Heart right ventricle (tissue), 16 donors: ENCODE data around the gene DGKB. TPM values are rescaled to one million over a fixed set of nuclear protein-coding genes. Genes with fewer than 3 reads are reported as not detected.

Experiments
- ATAC-seq, 8 donors: fragments of 200-7000 bp; cut with Tn5 transposase; one replicate each; pipeline ENCODE4 v1.9.1; 2020; ENCODE audit warnings: mild to moderate bottlenecking in 8 of 8, moderate library complexity in 8 of 8, moderate number of reproducible peaks in 1 of 8
- DNase-seq, 2 donors: peaks; one replicate each; pipeline ENCODE4 v3.0.0-alpha.2; 2020
- H3K27ac ChIP-seq, 10 donors: fragments of 200-600 bp; sonication (generic) in 2 of 10; one replicate each; pipeline versions ENCODE4 v1.5.0 to v1.8.0; 2020 to 2022; ENCODE audit warnings: mild to moderate bottlenecking in 3 of 10
- H3K27me3 ChIP-seq, 7 donors: fragments of 200-600 bp; one replicate each; pipeline ENCODE4 v1.8.0; 2021 to 2022; ENCODE audit warnings: mild to moderate bottlenecking in 2 of 7
- H3K36me3 ChIP-seq, 9 donors: fragments of 200-600 bp; sonication (generic) in 1 of 9; one replicate each; pipeline versions ENCODE4 v1.5.0 to v1.8.0; 2020 to 2022; ENCODE audit warnings: mild to moderate bottlenecking in 2 of 9
- H3K4me1 ChIP-seq, 9 donors: fragments of 200-600 bp; sonication (generic) in 1 of 9; one replicate each; pipeline versions ENCODE4 v1.5.0 to v1.8.0; 2020 to 2022; ENCODE audit warnings: mild to moderate bottlenecking in 4 of 9
- H3K4me3 ChIP-seq, 10 donors: fragments of 200-600 bp; sonication (generic) in 2 of 10; one replicate each; pipeline versions ENCODE4 v1.5.0 to v1.8.0; 2020 to 2022; ENCODE audit warnings: mild to moderate bottlenecking in 7 of 10, moderate library complexity in 2 of 10
- H3K9me3 ChIP-seq, 11 donors: fragments of 200-600 bp in 10 of 11; sonication (generic) in 2 of 11; one replicate each; pipeline versions ENCODE4 v1.5.0 to v1.8.0; 2013 to 2022; ENCODE audit warnings: mild to moderate bottlenecking in 2 of 11, control low read depth in 1 of 11, moderate library complexity in 1 of 11
- WGBS, 2 donors: extraction: QIAGEN DNeasy Blood & Tissue Kit; methylation state at CpG; one replicate each; pipeline ENCODE4 v1.1.7; 2013; ENCODE audit warnings: inconsistent platforms in 1 of 2; 5-methylcytosine and 5-hydroxymethylcytosine counted together
- intact Hi-C, 10 donors: fragments of 100-400 bp; cut with DNase I; formaldehyde crosslinking; loops; one replicate each; pipeline versions ENCODE4 v1.11.1 to v1.14.2; 2022
- polyA plus RNA-seq, 2 donors: library from polyadenylated mRNA; stranded (reverse); fragments of 200-250 nt; gene quantifications; one replicate each; pipeline ENCODE4 v1.2.3, GENCODE V29; 2013
- total RNA-seq, 10 donors: library from RNA; stranded (reverse); fragmentation: NEBNext Ultra II Directional in 3 of 10; extraction: Animal tissue kit (Norgen Biotek cat#: 25700) in 3 of 10; gene quantifications; one replicate each; pipeline versions ENCODE4 v1.2.1 to v1.2.4, GENCODE V29; 2021 to 2023
- TF ChIP-seq, protein P1 (sequence below), 9 donors: fragments of 200-600 bp; sonication (generic) in 2 of 9; IDR thresholded peaks; one replicate each; pipeline versions ENCODE4 v1.5.0 to v1.8.0; 2021 to 2022; ENCODE audit warnings: antibody characterized with exemption in 9 of 9, mild to moderate bottlenecking in 5 of 9, moderate library complexity in 1 of 9
- donor health status: Arrhythmogenic right ventricular cardiomyopathy.
- donor health status: ischemic (EF 13 %, LVEDD 7.1; RV severe dilation, severe dysfunction).
- donor health status: healthy with polysubstance abuse.
- donor health status: DM: no; HTN: yes; CAD: no.
- donor health status: DM: no; HTN: no; CAD: no.
- donor health status: ischemic (EF 25% LVEDD 6.9; RV normal size, moderate dysfunction).
- donor health status: ischemic (EF 25% LVEDD 5.7; RV mildly dilated, moderate dysfunction).
- donor health status: healthy.
- donor health status: DM: yes; HTN: yes; CAD: no.
- donor health status: Ischemic cardiomyopathy.
- donor health status: ischemic (EF 35%, LVEDD 5.7; RV mildly dilated, moderate dysfunction).
- donor health status: nonischemic (EF 11% LVEDD 7.7; RV severe dilation, severe dysfunction).
- donor health status: DM: yes; HTN: yes; CAD: no.
- donor health status: PGD.
- donor health status: ischemic (EF 29% LVEDD 5.4; RV normal size, mild dysfunction).
- donor health status: nonischemic (EF 23%, LVEDD 6.1; RV moderate dilation, normal function).

Gene DGKB
- total and polyA plus RNA-seq, 12 donors = under 0.01 to 1.2 (median 0.77) TPM

DNA sequence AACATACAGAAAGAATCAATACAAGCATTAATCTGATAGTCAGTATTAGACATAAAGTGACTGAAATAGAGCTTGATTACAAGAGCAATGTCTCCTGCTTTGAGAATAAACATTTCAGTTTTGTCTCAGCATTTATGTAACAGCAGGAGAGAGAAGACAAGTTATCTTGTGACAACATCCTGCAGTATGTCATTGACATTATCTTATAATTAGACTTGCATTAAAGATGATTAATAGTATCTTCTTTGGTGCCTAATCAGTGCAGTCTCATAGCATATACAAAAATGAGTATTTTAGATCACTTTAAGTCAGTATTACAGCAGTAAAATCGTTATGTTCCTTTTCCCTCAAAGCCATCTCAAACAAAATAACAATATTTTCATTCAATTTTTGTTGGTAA lies 477.0 kb downstream of the DGKB start:
- TF ChIP-seq, protein P1, sequence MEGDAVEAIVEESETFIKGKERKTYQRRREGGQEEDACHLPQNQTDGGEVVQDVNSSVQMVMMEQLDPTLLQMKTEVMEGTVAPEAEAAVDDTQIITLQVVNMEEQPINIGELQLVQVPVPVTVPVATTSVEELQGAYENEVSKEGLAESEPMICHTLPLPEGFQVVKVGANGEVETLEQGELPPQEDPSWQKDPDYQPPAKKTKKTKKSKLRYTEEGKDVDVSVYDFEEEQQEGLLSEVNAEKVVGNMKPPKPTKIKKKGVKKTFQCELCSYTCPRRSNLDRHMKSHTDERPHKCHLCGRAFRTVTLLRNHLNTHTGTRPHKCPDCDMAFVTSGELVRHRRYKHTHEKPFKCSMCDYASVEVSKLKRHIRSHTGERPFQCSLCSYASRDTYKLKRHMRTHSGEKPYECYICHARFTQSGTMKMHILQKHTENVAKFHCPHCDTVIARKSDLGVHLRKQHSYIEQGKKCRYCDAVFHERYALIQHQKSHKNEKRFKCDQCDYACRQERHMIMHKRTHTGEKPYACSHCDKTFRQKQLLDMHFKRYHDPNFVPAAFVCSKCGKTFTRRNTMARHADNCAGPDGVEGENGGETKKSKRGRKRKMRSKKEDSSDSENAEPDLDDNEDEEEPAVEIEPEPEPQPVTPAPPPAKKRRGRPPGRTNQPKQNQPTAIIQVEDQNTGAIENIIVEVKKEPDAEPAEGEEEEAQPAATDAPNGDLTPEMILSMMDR (IDR thresholded peaks at IDR 0.05) = no peak
- H3K27me3 ChIP-seq = no peaks in the 10 kb centered on the region
- H3K27ac ChIP-seq = no peak overlapping the region
- H3K9me3 ChIP-seq = peaks cover 0 to 16% (median 0%) of the 10 kb centered on the region in 11 donors
- intact Hi-C loops = no loop called here
- no peak overlapping the region for H3K4me3 ChIP-seq
- H3K36me3 ChIP-seq = no peaks in the 10 kb centered on the region
- H3K4me1 ChIP-seq = no peaks in the 10 kb centered on the region
- no peak for DNase-seq
- ATAC-seq = no peak
- WGBS, 2 donors = 63 to 74% methylated on average over 1 of the region's 1 CpG

DNA sequence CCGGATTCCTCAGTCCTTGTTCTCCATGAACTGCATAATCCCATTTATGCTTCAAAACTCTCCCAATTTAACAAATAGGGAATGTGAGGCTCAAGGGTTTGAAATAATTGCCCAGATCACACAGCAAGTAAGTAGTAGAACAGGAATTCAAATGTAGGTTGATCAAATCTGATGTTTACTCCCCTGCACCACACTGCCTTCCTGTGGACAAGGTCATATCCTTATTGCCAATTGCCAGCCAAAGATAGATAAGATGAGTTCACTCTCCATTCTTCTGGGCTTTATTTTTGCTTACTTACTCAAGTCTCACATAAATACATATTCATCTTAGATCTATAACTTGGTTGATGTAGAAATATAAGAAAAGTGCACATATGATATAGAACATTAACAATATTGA lies 477.9 kb downstream of the DGKB start:
- no peak for DNase-seq

DNA sequence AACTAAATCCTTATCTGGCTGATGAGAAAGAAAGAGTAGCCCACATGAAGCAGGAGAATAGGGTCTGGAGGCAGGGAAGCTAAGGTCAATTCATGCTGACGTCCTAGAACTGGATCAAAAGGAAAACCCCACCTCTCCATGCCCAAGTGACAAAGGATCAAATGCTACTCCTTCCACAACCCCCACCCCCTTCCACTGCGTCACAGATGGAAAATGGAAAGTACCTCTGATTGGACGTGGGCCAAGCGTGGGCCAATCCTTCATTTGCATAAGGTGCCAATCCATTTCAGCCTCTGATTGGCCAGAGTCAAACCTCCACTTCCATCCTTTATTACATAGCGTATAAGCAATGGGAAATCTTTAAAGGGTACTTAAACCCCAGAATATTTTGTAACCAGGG lies 481.8 kb downstream of the DGKB start:
- Histone ChIP-seq H3K4me1 (peaks cover 0 to 10% (median 0%) of the 10 kb centered on the region in 9 donors), H3K9me3 (peaks cover 0 to 9% (median 0%) of the 10 kb centered on the region in 11 donors), H3K27ac (no peak overlapping the region), H3K36me3 (no peaks in the 10 kb centered on the region), H3K27me3 (no peaks in the 10 kb centered on the region), H3K4me3 (no peak overlapping the region)
- DNase-seq (no peak), ATAC-seq (no peak)
- 75 to 76% methylated on average over 5 of the region's 5 CpGs for WGBS, 2 donors
- TF ChIP-seq, protein P1 (IDR thresholded peaks at IDR 0.05) = no peak
- intact Hi-C loops = no loop called here

More for the DNA sequence above, 477.9 kb downstream of the DGKB start:
- Histone ChIP-seq H3K4me1 (peaks cover 0 to under 1% (median 0%) of the 10 kb centered on the region in 9 donors), H3K4me3 (no peak overlapping the region), H3K9me3 (peaks cover 0 to 16% (median 0%) of the 10 kb centered on the region in 11 donors), H3K27ac (no peak overlapping the region), H3K36me3 (no peaks in the 10 kb centered on the region), H3K27me3 (no peaks in the 10 kb centered on the region)
- TF ChIP-seq, protein P1 (IDR thresholded peaks at IDR 0.05) = no peak
- 95 to 97% methylated on average over 1 of the region's 1 CpG for whole genome bisulfite sequencing, 2 donors
- ATAC-seq = no peak
- intact Hi-C loops = no loop called here

DNA sequence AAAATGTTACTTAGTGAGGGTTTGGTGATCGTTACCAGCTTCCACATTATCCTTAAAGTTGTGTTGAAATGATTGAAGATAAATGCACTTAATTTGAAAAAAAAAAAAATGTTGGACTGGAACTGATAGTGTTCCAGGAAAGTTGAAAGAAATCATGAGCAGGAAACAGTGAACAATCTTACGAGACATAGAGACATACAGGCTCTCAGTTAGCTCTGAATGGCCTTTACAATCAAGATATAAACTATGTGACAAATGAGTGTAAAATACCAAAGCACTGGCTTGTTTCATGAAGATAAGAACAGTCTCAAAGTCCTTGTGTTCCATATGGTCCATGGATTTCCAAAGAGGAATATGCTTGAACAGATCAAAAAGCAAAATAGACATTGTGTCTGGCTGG lies 483.0 kb downstream of the DGKB start:
- peaks cover 0 to 10% (median 0%) of the 10 kb centered on the region in 9 donors for H3K4me1 ChIP-seq
- no peak overlapping the region for H3K4me3 ChIP-seq
- WGBS, 2 donors = 9 to 18% methylated on average over 2 of the region's 2 CpGs
- TF ChIP-seq, protein P1 (IDR thresholded peaks at IDR 0.05) = no peak
- no peaks in the 10 kb centered on the region for H3K36me3 ChIP-seq
- intact Hi-C loops = no loop called here
- peak overlapping the region in 6 of 10 donors; percentile 1 to 37 (median 22) for H3K27ac ChIP-seq
- peaks cover 0 to 9% (median 0%) of the 10 kb centered on the region in 11 donors for H3K9me3 ChIP-seq
- ATAC-seq (peak in 1 of 8 donors; percentile 69), DNase-seq (no peak)
- no peaks in the 10 kb centered on the region for H3K27me3 ChIP-seq
